GM19240 (cell line): ENCODE measurements around the gene DSG4.

Experiments
- DNase-seq: peaks from one replicate; pipeline ENCODE4 v3.0.0; 2011; ENCODE audit warnings: low spot score; ENCODE audit not compliant: insufficient read length

Gene DSG4

GRCh38 chr18:31444142-31444541 lies 67.6 kb downstream of the DSG4 start:
- DNase-seq = no peak

GRCh38 chr18:31445908-31446307 lies 69.3 kb downstream of the DSG4 start:
- DNase-seq = no peak

DNA sequence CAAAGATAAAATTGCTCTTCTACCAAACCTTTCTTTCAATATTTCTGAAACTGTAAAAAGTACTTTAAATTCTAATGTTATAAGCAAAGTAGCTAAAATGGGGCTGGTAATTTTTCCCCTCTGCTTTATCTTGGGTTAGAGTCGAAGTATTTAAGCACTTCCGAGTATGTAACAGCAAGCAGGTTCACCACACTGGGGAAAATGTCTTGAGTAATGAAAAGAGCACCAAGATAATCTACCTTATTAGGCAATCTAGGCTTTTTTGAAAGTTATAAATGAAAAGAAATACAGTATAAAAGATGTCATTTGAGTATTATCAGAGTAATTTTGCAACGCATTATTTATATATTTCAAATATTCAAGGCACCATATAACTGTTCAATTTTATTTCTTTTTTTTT lies 70.3 kb downstream of the DSG4 start:
- no peak for DNase-seq

DNA sequence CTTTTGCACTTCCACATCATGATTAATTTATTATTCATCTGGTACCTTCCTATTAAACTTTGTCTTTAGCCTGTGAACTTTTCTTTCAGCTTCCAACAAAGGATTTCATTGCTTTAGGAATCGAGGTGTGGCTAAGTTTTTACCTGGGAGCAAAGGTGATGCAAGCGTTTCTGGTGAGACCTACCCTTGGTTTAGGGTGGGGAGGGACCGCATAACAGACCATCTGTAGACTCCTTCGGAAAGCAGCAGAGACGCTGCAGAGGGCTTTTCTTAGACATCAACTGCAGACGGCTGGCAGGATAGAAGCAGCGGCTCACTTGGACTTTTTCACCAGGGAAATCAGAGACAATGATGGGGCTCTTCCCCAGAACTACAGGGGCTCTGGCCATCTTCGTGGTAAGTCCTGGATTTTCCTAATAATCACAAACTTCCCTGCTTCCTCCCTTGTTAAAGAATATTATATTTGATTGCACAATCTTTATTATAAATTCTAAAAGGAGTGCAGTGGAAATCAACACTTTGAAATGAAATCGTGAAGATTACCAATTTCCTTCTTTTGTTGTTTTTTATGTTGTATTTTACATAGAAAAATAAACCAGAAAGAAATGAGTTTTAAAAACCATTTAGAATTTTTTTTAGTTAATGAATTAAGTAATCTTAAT lies 71.1 kb downstream of the DSG4 start, which contains the start of gene DSG3:
Gene DSG3 (plus strand): TSS at position 212 of the 662 bp plus-strand sequence. CDS start 137 bp downstream, at position 349.
- DNase-seq = no peak

- no peak for DNase-seq
These were observed 73.8 kb downstream of the DSG4 start for GRCh38 chr18:31450409-31450808.

DNA sequence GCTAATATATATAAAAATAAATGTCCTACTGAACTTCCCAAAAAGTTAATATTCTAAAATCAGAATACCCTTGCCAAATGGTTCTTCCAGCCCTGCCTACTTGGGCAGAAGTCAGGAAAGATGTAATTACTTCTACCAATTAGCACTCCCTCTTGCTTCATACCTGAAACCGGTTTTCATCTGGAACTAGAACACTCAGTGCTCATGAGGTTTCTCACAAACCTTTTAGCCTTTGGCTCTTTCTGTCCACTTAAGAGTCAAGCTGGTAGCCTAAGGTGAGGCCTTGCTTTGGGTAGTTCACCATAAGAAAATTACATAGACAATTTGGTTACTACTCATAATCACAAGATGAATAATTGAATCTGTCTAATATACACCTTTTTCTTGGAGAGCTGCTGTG lies 75.0 kb downstream of the DSG4 start:
- no peak for DNase-seq

DNA sequence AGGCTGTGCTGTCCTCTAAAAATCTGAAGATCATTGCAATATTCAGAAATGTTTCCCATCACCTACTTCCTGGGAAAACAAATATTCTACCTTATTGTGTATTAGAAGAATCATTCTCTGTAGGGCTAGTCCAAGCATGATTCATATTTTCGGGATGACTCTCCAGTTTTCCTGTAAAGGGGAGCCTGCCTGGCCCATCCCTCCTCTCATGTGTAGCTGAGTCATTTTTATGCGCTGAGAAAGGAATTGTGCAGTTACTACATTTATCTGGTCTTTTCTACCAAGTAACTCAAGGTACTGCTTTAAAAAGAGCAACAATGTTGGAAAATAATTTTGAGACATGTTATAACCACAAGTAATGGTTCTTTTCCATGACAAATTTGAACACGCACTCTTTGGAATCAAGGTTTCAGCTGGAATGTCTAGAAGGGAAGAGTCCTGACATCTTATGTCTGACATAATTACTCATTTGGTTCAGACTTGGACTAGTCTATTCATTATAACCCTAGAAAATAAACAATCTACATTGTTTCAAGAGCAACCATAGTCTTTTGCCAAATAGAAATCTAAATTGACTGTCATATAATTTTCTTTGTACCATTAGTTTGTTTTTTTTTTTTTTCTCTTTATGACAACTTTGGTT lies 77.6 kb downstream of the DSG4 start:
- no peak for DNase-seq
